GM19043 (cell line): ENCODE data around the gene SIX4.

Experiments used
- ATAC-seq: cut with Tn5 transposase; IDR thresholded peaks from one replicate; pipeline ENCODE4 v1.9.1; 2021; ENCODE audit warnings: low read depth; ENCODE audit not compliant: unreplicated experiment

SIX4 gene

DNA sequence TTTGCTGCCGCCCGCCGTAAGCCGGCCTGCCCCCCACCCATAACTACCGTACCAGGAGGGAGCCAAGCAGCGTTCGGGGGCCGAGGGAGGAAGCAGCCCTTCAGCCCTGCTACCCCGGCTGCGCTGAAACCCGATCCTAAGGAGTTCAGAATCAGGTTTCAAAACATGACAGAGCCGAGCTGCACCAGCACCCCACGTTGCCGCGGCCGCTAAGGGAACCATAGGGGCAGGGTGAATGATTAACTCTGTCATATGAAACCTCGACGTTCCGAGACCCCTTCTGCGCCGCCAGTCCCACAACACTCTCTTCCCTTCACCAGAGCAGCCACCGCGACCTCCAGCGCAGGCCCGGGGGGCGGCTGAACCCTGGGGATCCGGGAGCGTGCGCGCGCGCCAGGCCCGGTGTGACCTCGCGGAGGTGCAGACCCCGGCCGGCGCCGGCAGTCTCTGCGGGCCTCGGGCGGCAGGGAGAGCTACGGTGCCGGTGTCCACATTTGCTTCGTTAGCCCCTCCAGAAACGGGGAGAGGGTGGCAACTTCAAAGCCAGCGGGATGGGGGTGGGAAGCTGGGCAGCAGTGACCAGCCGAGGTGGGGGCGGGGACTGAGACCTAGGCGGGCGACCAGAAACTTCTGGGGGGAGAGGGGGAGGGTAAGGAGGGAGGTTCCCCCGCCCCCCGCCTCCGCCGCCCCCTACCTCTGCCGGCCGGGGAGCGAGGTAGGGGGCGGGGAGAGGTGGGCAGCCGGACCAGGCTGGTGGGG is 1.6 kb downstream of the SIX4 start:
- ATAC-seq: no peak

DNA sequence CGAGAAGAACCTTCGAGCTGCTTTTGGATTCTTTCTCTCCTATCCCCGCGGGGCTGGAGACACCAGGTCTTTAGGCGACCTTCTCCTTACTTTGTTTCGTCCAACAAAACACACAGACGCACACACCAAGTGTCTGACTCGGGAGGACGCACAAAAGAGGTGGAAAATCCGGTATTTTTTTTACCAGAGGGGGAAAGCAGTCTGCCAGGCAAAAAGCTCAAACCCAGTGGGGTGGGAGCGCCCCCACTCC is 2.1 kb downstream of the SIX4 start:
- no peak for ATAC-seq

DNA sequence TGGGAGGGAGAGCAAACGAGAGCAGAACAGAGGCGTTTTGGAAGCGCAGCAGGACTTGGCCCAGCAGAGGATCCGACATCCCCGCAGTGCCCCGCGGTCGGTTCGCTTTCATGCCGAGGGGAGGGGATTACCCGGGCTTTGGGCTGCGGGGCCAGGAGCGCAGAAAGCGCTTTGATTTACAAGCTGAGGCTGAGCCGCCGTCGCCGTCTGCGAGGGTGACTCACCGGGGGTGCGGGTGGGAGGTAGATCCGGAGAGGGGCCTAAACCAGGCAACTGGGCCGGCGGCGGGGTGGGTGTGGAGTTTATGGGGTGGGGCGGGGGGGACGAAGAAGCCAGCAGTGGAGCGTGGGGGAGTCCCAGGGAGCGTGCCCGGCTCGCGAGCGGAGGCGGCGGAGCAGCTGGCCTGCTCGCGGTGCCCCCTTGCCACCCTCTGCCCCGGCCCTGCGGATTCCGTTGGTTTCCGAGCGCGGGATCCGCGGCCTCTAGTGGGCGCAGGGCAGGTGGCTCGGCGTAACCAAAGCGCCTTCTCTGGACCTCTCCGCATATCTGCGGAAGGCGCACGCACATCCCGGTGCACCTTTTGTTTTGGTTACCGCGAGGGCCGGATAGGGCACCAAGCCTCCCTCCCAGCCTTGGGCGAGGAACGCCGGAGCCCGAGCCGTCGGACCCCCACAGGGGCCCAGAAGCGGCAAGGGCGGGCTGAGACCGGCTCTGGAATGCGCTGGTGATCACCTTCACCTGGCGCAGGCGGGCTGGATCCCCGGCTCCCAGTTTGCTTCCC is 2.6 kb downstream of the SIX4 start:
- ATAC-seq: no peak

DNA sequence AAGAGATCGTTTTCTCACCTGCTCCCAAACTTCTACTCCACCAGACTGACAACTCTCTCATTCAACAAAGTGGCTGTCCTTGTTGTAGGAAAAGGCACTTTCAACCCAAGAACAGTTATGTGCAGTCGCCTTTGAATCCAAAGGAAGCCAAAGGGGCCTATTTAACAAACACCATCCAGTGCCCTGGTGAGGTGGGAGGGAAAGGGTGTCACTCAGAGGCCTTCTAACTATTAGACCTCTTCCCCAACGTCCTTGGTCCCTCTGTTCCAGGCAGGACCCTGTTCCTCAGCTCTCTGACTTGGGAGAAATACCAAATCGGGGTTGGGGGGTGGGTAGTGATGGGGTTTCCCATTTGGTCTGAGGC is 3.2 kb downstream of the SIX4 start:
- ATAC-seq: no peak

DNA sequence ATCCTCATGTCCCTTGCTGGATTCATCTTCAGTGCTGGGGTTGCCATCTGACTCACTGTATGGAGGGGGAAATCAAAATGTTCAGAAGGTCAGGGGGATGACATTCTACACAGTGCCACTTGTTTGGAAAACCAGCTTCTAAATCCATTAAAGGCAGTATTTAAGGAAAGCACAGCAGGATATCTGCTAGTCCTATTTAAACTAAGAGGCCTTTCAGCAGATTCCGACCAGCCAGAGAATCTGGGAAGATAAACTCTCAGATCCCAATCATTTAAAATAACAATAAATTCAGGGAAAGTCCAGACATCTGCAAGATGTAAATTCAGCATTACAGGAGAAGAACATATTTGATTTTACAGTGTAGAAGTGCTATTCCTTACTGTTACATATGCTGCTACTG is 3.8 kb downstream of the SIX4 start:
- no peak for ATAC-seq

DNA sequence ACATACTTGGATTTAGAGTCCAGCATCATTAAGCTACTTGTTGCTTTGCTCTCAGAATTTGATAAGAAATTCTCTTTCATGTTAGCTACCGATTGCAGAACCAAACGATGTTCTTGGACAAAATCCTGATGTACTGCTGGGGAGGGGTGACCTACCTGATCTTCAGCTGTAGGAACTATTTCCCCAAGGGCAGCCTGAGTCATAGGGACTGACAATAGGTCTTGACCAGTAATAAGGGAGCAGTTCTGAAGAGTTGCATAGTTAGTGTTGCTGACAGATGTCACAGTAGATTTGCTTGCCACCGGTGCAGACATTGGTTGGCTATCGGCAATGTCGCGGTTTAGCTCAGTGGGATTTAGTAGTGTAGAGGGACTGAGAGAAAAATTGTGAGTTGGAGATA is 10.6 kb downstream of the SIX4 start:
- ATAC-seq: no peak

DNA sequence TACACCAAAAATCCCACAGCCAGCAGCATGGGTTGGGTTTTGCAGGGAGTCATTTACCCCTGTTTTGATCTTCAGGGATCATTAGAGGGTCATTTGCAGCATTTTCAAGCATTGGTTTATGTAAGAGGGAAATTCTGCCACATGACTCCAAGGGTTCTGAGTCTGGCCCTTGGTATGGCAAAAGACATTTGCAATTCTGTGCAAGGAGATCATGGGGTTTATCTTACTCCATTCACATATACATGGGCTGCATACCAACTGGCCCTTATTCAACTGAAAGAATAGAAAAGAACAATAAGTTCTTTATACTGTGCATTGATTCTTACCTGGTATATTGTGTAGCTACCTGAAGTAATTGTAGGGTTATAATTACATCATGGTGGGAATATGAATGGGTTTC is 13.7 kb downstream of the SIX4 start:
- ATAC-seq: no peak

DNA sequence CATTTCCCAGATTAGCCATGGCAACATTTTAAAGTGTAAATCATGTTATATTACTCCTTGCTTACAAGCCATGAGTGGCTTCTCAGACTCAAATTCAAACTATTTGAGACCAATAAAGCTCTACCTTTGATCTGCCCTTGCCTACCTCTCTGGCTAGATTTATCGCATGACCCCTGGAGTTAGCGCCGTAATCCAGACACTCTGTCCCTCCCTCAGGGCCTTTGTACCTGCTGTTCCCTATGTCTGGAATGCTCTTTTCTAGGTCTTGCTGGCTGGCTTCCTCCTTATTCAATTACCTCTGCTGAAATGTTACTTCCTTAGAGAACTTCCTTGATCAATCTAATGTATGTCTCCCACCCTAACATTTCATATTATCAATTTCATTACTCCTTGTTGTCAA is 16.3 kb downstream of the SIX4 start:
- no peak for ATAC-seq

DNA sequence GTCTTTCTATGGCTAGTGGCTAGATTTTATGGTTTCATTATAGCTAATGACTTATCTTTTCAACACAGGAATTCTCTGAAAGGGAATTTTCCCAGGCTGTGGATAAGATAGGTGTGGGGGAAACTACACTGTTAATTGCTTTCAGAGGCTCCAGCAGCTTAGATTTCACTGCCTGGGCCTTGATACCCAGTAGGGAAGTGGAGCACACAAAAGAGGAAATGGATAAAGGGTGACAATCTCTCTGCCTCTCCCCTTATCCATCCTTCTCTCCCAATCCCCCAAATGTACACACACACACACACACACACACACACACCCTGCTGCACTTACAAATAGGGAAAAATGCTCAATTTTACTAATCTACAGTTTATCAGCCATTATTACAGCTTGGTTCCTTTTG is 19.1 kb downstream of the SIX4 start:
- no peak for ATAC-seq

DNA sequence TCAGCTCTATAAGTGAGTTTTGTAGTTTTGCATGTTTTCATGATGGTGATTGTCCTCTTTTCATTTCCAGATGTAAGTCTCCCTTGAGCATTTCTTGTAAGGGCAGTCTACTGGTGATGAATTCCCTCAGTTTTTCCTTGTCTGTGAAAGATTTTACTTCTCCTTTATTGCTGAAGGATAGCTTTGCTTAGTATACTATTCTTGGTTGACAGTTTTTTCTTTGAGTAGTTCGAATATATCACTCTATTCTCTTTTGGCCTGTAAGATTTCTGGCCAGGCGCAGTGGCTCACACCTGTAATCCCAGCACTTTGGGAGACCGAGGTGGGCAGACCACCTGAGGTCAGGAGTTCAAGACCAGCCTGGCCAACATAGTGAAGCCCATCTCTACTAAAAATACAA is 23.6 kb downstream of the SIX4 start:
- no peak for ATAC-seq

DNA sequence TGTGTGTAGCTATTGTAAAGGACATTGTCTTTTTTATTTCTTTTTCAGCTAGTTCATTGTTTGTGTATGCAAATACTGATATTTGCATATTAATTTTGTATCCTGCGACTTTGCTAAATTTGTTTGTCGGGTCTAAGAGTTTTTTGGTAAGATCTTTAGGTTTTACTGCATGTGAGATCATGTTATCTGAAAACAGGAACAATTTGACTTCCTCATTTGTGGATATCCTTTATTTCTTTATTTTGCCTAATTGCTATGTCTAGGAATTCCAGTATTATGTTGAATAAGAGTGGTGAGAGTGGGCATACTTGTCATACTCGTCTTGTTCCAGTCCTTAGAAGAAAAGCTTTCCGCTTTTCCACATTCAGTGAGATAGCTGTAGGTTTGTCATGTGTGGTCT is 28.8 kb downstream of the SIX4 start:
- ATAC-seq: no peak

DNA sequence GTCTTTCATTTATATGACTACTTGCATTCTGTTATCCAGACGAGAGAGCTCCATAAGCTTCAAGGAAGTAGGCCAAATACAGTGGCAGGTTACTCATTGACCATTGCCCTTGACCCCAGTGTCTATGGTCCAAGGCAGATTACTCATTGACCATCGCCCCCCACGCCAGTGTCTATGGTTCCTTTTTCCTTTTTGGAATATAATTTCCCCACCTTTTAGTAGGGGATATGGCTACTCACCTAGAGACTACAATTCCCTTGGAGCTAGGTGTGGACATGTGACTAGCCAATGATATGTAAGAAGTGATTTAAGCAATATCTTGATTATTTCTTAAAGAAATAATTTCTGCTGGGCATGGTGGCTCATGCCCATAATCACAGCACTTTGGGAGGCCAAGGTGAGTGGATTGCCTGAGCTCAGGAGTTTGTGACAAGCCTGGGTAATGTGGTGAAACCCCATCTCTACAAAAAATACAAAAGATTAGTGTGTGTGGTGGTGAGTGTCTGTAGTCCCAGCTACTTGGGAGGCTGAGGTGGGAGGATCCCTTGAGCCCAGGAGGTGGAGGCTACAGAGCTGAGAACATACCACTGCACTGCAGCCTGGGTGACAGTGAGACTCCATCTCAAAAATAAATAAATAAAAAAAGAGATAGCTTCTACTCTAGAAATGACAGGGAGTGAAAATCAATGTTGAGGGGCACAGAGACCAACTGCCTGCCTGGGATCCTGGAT is 32.6 kb downstream of the SIX4 start:
- ATAC-seq: no peak

DNA sequence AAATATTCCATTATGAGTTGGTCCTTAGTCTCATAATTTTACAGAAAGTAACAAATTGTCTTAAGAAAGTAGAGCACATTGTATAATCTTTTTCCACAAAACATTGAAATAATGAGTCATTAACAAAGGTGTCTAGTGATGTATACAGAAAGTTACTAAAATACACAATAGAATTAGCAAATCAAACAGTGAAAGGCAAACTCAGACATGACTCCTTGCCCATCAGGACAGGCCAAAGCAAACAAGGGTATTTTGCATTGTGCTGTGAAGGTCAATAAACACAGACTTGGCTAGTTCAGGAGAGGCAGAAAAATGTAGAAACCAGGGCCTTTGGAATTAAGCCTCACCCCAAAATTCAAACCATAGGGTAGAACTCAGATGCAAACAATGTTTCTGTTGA is 37.3 kb downstream of the SIX4 start:
- ATAC-seq: no peak

DNA sequence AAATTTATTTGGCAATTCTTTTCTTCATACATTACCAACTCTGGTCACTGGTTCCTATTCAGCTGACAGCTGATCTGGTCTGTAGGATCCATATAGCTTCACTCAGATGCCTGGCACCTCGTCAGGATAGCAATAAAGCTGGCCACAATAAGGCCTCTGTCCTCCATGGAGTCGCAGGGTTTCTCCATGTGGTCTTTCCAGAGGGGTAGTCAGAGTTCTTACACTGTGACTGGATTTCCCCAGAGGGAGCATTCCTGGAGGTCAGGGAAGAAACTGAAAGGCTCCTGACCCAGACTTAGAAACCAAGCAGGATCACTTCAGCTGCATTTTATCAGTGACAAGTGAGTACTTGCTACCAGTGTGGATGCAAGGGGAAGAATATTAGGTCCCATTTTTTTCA is 39.9 kb downstream of the SIX4 start:
- no peak for ATAC-seq

DNA sequence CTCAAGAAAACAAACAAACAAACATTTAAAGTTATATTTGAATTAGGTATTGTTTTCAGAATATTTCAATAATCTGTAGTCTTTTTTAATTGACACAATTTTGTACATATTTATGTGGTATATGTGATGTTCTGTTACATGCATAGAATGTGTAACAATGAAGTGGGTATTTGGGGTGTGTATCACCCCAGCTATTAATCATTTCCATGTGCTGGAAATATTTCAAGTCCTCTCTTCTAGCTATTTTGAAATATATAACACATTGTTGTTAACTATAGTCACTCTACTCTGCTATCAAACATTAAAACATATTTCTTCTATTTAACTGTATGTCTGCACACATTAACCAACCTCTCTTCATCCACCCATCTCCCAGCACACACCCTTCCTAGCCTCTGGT is 42.9 kb downstream of the SIX4 start:
- ATAC-seq: no peak

DNA sequence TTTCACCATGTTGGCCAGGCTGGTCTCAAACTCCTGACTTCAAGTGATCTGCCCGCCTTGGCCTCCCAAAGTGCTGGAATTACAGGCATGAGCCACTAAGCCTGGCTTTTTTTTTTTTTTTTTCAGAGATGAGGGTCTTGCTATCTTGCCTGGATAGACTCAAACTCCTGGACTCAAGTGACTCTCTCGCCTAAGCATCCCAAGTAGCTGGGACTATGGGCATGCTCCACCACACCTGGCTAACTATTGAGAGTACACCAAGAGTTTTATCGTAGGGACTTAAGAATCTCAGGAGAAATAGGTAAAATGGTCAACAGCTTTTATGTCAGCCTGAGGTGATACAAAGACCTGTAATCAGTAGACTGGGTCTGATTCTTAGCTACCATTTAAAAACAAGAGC is 43.6 kb downstream of the SIX4 start:
- ATAC-seq: no peak

DNA sequence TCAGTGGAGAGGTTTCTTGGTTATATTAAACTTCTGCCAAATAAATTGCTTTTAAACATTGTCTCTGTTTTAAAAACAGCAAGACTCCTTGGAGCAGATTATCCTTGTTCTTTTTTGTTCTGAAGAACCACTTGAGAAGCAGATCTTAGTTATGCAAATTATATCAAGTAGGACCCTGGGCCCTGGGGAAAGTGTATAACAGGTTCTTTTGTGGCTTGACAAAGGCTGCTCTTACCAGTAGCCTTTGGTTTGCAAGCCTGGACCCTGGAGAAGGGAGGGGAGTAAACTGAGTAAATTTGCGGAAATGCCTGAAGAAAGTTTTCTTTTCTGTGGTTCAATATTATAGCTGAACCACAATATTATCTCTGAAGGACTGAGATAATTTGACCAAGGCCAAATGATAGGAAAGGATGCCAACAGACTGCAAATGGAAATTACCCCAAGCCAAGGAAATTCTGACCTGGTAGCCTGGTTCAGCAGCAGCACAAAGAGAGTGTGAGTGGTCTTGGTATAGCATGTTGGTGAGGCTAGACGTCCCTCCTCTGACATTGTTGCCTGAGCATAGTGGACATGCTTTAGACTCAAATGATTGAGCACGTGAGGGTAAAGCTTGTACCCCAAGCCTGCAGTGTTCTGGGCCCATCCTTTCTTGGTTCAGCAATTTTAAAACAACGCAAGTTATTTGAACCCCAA is 44.4 kb downstream of the SIX4 start:
- ATAC-seq: no peak

DNA sequence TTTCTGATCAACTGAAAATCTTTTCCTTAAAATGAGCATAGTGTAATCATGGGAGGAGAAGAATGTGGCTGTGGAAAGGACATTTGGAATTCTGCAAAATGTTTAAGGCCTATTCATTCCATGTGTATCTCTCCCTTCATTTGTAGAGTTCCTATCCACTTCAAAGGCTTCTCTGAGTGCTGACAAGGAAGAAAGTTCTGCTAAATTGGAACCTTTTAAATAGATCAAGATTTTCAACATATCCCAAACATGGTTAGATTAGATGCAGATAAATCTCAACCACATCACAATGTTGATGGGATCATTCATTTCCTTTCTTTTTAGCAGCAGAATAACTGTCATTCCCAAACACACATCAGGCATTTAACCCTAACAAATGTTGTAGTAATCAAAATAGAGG is 46.5 kb downstream of the SIX4 start:
- no peak for ATAC-seq

DNA sequence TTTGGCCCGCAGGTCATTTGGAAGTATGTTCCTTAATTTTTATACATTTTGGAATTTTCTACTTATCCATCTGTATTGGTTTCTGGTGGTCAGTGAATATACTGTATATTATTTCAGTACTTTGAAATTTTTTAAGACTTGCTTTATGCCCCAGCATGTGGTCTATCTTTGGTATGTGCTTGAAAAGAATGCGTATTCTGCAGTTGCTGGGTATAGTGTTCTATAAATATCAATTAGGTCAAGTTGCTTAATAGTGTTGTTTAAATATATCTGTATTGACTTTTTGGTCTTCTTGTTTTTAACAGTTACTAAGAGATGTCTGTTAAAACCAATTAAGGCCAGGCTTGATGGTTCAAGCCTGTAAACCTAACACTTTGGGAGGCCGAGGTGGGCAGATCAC is 53.2 kb downstream of the SIX4 start:
- no peak for ATAC-seq

DNA sequence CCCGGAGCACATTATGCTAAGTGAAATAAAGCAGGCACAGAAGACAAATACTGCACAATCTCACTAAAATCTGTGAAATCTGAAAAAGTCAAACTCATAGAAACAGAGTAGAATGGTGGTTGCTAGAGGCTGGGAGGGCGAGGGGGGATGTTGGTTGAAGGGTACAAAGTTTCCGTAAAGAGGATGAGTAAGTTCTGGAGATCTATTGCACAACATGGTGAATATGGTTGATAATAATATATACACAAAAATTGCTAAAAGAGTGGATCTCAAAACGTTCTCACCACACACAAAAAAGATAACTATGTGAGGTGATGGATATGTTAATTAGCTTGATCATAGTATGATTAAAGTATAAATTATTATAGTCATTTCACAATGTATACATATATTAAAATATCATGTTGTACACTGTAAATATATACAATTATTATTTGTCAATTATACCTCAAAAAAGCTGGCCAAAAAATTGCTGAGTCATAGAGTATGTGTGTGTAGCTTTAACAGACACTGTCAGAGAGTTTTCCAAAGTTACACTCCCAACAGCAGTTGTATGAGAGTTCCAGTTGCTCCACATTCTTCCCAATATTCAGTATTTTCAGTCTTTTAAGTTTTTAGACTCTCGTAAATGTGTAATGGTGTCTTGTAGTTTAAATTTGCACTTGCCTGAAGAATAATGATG is 55.6 kb downstream of the SIX4 start:
- ATAC-seq: no peak

DNA sequence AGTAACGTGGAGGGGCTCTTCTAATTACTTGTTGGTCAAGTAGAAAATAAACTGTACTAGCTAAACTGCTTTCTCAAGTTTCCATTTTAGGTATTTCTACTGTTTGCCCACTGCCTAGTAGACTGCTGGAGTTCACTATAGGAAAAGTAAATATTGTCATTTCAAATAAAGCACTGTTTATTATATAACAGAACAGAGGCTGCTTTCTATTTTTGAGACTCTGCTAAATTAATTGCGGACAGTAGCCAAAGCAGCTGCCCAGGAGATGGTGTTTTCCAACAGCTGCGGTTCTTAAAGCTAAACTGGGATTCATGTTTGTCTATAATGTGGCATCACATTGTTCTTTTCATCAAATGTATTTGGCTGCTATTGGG is 59.0 kb downstream of the SIX4 start:
- no peak for ATAC-seq
